Measurements from ENCODE around the gene GNA15.
"Not testable (repeated sequence)": the region's sequence is repeated elsewhere in the genome, so short reads cannot be mapped to it uniquely, and the experiment has no call there.

The GNA15 gene

DNA sequence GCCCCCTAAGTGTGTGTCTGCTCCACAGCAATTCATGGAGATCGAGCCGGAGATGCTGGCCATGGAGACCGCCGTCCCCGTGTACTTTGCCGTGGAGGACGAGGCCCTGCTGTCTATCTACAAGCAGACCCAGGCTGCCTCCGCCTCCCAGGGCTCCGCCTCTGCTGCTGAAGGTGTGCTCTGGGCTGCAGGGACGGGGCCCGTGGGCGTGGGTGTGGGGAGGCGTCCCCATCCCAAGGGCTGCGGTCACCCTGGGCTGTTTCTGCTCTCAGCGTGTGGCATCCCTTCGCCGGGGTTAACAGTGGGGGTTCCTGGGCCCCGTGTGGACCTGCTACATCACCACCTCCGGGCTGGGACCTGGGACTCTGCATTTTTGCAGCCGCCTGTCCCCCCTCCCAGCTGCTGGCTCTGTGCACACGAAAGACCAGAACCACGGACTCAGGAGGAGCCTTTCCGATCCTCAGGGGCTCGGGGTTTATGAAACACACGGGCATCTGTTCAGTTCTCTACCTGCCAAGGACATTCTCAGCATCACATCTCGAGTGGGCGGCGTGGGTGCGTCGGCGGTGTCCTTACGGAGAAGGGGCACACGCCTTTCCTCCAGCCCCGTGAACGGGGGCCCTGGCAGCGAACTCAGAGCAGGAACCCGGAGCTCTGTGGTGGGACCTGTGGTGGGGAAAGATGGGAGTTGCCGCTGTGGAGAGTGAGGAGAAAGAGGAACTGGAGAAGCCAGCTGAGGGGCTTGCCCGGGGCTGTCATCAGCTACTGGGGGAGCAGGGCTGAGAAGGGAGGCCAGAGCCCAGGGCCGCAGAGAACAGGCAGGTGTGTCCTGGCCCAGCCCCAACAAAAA, 57.6 kb downstream of the GNA15 start:
- DNase-seq, result no peak

- DNase-seq, result no peak
These were observed 58.6 kb downstream of the GNA15 start for GRCh38 chr19:3194106-3195087.

GRCh38 chr19:3196064-3196932, 60.5 kb downstream of the GNA15 start:
- DNase-seq, result no peak

GRCh38 chr19:3196933-3197205, 61.0 kb downstream of the GNA15 start:
- no peak for DNase-seq

DNA sequence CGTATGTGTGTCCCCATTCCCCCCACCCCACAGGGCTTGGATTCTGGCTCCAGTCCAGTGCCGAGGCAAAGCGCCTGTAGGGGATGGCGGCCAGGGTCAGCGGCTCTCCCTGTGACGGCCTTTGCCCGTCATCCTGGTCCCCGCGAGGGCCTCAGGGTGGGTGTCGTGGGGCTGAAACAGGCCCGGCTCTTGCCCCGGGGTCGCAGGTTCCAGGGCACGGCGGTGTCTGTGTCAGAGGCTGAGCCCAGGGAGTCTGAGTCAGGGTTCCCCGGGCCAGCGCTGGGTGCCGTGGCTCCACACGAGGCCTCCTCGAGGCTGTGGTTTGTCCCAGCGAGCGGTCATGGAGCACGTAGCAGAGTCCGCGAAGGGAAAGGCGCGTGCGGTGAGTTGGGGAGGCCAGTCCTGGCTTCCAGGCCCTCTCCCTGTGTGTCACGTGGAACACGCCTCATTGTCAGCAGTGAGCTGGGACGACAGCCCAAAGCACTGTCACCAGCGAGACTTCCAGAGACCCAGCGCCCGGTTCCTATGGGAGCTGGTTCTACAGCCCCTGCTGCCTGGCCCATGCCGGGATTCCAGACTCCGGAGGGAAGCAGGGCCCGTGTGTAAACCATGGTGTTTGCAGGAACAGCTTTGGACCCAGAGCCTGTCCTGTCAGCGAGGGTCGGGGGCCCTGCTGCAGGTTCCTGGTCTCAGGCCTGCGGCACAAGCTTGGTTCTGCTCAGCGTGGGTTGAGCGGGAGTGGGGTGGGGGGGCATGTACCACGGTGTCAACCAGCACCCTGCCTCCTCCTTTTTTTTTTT, 63.3 kb downstream of the GNA15 start:
- no peak for DNase-seq

DNA sequence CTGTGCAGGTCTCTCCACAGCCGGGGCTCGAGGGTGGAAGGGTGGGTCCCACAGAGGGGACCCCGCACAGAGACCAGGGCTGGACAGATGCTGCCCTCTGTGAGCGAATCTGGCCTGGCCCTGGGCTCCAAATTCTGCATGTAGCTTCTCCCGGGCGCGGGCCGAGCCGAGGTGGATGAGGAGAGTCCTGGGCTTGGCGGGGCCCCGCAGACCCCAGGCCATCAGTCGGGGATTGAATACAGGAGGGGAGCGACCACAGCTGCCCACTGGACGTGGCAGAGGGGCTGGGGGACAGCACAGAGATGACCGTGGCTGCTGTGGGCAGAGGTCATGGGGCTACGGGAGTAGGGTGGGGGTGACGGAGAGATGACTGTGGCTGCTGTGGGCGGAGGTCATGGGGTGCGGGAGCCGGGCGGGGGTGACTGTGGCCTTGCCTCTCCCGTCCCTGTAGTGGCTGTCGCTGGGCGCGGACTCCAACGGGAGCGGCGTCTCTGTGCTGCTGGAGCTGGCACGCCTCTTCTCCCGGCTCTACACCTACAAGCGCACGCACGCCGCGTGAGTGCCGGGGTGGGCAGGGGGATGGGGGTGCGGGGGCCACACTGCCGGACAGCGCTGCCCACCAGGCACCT, 65.4 kb downstream of the GNA15 start:
- no peak for DNase-seq

- DNase-seq, result no peak
These were observed 66.1 kb downstream of the GNA15 start for GRCh38 chr19:3201911-3202310.

DNA sequence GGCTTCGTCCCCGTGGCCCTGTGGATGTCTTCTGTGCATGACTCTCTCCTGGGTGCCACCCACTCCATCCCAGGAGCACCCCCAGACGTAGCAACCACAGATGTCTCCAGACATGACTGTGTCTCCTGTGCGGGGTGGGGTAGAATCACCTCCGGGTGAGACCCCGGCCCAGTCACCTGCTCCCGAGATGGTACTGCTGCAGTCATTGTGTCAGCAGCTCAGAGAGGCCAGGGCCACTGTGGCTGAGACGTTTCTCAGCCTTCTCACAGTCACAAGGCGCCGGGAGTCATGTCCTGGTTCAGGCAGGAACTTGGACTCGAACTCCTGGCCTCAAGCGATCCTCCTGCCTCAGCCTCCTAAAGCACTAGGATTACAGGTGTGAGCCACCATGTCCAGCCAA, 66.5 kb downstream of the GNA15 start:
- no peak for DNase-seq

GRCh38 chr19:3202895-3203294, 67.1 kb downstream of the GNA15 start:
- not testable (repeated sequence) for DNase-seq

- DNase-seq, result no peak
These were observed 68.2 kb downstream of the GNA15 start for GRCh38 chr19:3203805-3204645.

DNA sequence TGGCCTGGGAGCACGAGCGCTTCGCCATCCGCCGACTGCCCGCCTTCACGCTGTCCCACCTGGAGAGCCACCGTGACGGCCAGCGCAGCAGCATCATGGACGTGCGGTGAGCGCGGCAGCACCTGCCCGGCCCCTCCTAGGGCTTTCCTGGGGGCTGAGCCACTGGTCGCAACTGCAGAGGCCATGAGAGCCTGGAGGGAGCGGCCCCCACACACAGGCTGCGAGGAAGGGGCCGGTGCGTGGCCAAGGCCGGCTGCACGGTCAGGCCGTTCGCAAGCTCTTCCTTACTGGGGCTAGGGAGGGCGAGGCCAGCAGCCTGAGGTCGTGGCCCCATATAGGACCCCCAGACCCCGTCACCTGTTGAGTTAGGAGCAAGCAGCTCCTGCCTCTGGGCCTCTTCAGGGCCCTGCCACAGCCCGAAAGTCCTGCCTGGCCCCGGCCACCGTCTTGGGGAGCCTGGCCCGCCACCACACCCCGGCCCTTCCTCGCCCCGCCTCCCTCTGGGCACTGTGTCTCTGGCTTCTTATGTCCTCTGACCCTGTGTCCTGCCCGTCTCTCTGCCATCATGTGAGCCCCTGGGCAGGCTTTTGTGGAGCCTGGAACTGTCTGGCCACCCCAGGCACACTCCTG, 68.9 kb downstream of the GNA15 start:
- DNase-seq, result no peak

- DNase-seq, result no peak
These were observed 70.6 kb downstream of the GNA15 start for GRCh38 chr19:3206216-3206953.

DNA sequence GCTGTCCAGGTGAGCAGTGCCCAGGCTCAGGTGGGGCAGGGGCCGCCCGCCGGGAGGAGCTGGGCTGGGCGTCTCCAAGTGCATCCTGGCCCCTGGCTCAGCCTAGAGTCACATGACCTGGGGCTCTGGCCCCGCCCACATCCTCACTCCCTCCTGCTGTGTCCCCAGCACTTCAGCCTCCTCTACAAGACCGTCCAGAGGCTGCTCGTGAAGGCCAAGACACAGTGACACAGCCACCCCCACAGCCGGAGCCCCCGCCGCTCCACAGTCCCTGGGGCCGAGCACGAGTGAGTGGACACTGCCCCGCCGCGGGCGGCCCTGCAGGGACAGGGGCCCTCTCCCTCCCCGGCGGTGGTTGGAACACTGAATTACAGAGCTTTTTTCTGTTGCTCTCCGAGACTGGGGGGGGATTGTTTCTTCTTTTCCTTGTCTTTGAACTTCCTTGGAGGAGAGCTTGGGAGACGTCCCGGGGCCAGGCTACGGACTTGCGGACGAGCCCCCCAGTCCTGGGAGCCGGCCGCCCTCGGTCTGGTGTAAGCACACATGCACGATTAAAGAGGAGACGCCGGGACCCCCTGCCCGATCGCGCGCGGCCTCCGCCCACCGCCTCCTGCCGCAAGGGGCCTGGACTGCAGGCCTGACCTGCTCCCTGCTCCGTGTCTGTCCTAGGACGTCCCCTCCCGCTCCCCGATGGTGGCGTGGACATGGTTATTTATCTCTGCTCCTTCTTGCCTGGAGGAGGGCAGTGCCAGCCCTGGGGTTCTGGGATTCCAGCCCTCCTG, 71.8 kb downstream of the GNA15 start:
- no peak for DNase-seq

DNA sequence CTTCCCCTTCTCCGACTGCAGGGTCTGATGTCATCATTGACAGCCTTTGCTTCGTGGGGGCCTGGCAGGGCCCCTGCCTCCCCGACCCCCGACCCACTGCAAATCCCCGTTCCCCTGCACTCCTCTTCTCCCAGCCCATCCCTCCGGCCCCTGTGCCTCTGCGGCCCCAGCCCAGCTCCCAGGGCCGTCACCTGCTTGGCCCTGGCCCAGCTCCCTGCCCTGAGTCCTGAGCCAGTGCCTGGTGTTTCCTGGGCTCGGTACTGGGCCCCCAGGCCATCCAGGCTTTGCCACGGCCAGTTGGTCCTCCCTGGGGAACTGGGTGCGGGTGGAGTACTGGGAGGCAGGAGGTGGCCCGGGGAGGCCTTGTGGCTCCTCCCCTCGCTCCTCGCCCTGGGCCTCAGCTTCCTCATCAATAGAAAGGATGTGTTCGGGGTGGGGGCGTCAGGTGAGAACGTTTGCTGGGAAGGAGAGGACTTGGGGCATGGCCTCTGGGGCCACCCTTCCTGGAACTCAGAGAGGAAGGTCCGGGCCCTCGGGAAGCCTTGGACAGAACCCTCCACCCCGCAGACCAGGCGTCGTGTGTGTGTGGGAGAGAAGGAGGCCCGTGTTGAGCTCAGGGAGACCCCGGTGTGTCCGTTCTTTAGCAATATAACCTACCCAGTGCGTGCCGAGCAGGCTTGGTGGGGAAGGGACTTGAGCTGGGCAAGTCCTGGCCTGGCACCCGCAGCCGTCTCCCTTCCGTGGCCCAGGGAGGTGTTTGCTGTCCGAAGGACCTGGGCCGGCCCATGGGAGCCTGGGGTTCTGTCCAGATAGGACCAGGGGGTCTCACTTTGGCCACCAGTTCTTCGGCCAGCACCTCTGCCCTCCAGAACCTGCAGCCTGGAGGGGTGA, 72.7 kb downstream of the GNA15 start:
- no peak for DNase-seq

DNA sequence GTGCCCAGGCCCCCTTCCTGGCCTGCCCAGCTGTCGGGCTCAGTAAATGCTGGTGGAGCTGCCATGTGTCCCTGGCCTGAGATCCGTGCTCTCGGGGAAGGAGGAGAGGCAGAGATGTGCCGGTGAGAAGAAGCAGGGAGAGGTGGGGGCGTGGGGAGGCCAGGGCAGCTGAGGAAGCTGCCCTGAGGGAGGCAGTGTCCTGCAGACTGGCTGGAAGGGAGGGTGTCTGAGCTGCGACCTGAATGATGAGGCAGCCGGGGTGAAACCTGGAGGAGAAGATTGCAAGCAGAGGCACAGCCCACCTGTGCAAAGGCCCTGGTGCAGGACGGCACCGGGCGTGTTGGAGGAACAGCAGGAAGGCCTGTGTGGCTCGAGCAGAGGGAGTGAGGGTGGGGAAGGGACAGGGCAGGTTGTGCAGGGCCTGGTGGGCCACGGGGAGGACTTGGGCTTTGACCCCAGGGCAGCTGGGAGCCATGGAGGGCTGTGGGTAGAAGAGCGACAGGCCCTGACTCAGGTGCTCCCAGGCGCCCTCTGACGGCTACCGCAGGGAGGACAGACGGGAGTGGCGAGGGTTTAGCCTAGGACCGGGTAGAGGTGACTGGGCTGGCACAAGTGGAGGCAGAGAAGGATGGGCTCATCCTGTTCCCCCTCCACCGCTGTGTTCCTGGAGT, 74.6 kb downstream of the GNA15 start:
- DNase-seq, result no peak

DNA sequence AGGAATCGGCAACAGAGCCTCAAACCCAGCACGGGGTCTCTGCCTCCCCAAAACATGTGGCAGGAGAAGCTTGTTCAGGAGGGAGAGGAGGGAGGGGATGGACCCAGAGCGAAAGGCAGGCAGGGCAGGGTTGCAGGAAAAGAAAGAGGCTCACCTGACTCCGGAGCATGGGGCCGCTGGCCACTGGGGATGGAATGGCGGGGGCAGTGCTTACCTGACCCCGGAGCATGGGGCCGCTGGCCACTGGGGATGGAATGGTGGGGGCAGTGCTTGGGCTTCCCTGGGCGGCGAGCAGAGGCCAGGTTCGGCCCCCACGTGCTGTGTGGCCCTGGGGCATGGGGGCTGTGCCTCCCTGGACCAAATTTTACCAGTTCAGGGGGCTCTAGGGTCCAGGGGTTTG, 75.4 kb downstream of the GNA15 start:
- DNase-seq, result no peak

DNA sequence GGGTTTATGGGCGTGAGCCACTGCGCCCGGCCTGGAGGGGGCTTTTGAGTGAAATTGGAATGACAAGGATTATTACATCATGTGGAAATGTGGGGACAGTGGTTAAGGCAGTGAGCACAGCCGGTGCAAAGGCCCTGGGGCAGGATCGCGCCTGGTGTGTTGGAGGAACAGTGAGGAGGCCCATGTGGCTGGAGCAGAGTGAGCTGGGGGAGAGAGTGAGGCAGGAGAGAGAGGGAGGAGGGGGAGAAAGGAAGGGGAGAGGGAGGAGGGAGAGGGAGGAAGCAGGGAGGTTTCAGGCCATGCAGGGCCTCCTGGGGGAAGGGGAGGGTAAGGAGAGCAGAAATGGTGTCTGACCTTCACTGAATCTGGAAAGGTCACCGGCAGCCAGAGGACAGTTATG, 77.3 kb downstream of the GNA15 start:
- DNase-seq, result no peak

Measured in right forelimb (tissue), 1 donor.